NT2/D1 (cell line): ENCODE results near the gene TPD52L2.
"Not testable (repeated sequence)": the region's sequence is repeated elsewhere in the genome, so short reads cannot be mapped to it uniquely, and the experiment has no call there.

Experiments used
- DNase-seq: peaks from one replicate; pipeline ENCODE4 v3.0.0-alpha.2; 2011; ENCODE audit warnings: low read depth, low spot score
- H3K27me3 ChIP-seq: 2 replicates; pipeline ENCODE4 v1.6.0; 2011; ENCODE audit warnings: mild to moderate bottlenecking; ENCODE audit not compliant: insufficient read length, insufficient read depth
- H3K36me3 ChIP-seq: 2 replicates; pipeline ENCODE4 v1.6.1; 2011; ENCODE audit warnings: mild to moderate bottlenecking, low read length, mixed read lengths; ENCODE audit not compliant: insufficient read depth, insufficient read length
- H3K4me1 ChIP-seq: 2 replicates; pipeline ENCODE4 v1.5.1; 2011; ENCODE audit not compliant: insufficient read depth, insufficient read length
- H3K4me3 ChIP-seq: 2 replicates; pipeline ENCODE4 v1.5.1; 2011; ENCODE audit warnings: low read depth; ENCODE audit not compliant: insufficient read length
- H3K9ac ChIP-seq: 2 replicates; pipeline ENCODE4 v1.6.0; 2011; ENCODE audit warnings: low read depth; ENCODE audit not compliant: insufficient read length
- H3K9me3 ChIP-seq: 2 replicates; pipeline ENCODE4 v1.5.1; 2011; ENCODE audit warnings: mild to moderate bottlenecking, low read length; ENCODE audit not compliant: insufficient read depth
- SUZ12 ChIP-seq: IDR thresholded peaks from 2 replicates; pipeline ENCODE4 v1.6.1; 2011; ENCODE audit not compliant: insufficient read length, insufficient read depth; ENCODE audit errors: extremely low read depth
- YY1 ChIP-seq: IDR thresholded peaks from 2 replicates; pipeline ENCODE4 v1.6.1; 2011; ENCODE audit not compliant: insufficient read length, insufficient read depth
- ZNF274 ChIP-seq: IDR thresholded peaks from 2 replicates; pipeline ENCODE4 v1.6.1; 2011; ENCODE audit warnings: mild to moderate bottlenecking, low read depth, low read length

The TPD52L2 gene

DNA sequence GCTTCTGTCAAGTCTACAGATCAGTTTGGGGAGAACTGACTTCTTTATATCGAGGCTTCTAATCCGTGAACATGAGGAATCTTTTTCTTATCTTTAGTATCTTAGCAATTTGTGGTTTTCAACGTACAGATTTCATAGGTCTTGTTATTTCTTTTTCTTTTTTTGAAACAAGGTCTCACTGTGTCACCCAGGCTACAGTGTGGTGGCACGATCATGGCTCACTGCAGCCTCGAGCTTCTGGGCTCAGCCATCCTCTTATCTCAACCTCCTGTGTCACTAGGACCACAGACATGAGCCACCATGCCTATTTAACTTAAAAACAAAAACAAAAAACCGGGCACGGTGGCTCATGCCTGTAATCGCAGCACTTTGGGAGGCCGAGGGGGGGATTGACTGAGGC is 59.2 kb downstream of the TPD52L2 start:
- Histone ChIP-seq H3K9ac (no peak overlapping the region), H3K4me3 (no peak overlapping the region), H3K4me1 (no peaks in the 10 kb centered on the region), H3K27me3 (no peaks in the 10 kb centered on the region), H3K36me3 (peaks cover 43% of the 10 kb centered on the region), H3K9me3 (no peaks in the 10 kb centered on the region)
- no peak for DNase-seq
- TF ChIP-seq ZNF274 (no peak), YY1 (no peak), SUZ12 (no peak)

DNA sequence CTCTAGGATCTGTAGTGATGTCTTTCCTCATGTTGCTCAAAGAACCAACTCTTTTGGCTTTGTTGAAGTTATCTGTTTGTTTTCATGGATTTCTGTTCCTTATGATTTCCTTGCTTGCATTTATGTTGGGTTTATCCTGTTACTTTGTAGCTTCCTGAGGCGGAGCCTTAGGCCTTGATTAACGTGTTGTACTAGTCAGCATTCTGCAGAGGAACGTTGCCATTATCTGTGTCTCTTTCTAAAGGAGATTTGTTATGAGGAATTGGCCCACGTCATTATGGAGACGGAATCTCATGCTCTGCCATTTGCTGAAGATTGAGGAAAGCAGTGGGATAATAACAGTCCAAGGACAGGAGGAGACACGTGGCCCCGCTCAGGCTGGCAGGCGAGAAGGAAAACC is 61.2 kb downstream of the TPD52L2 start:
- H3K27me3 ChIP-seq = no peaks in the 10 kb centered on the region
- H3K4me3 ChIP-seq = no peak overlapping the region
- no peak for DNase-seq
- peaks cover 55% of the 10 kb centered on the region for H3K36me3 ChIP-seq
- no peaks in the 10 kb centered on the region for H3K9me3 ChIP-seq
- H3K4me1 ChIP-seq = no peaks in the 10 kb centered on the region
- TF ChIP-seq YY1 = no peak
- TF ChIP-seq ZNF274 = no peak
- no peak for TF ChIP-seq SUZ12
- H3K9ac ChIP-seq = no peak overlapping the region

DNA sequence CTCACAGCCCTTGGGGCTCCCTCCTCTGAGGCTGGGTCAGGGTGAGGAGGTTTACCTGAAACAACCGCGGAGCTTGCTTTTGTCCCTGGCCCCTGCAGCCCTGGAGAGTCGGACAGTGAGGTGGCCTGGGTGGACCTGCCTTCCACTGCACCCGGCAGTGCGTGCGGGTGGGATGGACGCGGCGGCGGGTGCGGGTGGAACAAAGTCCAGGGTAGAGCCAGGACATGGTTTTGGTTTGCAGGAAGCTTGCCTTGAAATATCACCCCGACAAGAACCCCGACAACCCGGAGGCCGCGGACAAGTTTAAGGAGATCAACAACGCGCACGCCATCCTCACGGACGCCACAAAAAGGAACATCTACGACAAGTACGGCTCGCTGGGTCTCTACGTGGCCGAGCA is 64.0 kb downstream of the TPD52L2 start:
- H3K4me3 ChIP-seq = no peak overlapping the region
- no peak for DNase-seq
- TF ChIP-seq SUZ12 = no peak
- no peak for TF ChIP-seq ZNF274
- TF ChIP-seq YY1 = no peak
- H3K9ac ChIP-seq = no peak overlapping the region
- H3K36me3 ChIP-seq = peaks cover 73% of the 10 kb centered on the region
- no peaks in the 10 kb centered on the region for H3K4me1 ChIP-seq
- H3K27me3 ChIP-seq = no peaks in the 10 kb centered on the region
- no peaks in the 10 kb centered on the region for H3K9me3 ChIP-seq

DNA sequence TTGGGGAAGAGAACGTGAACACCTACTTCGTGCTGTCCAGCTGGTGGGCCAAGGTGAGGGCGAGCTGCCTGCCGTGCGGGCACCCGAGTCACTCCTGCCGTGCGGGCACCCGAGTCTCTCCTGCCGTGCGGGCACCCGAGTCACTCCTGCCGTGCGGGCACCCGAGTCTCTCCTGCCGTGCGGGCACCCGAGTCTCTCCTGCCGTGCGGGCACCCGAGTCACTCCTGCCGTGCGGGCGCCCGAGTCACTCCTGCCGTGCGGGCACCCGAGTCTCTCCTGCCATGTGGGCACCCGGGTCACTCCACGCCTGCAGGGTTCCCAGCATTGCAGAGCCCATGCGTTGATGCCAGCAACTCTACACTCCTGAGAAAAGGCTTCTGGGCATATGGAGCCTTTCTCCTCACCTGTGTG is 64.4 kb downstream of the TPD52L2 start:
- not testable (repeated sequence) for H3K9me3 ChIP-seq, H3K9ac ChIP-seq, H3K4me1 ChIP-seq, DNase-seq, H3K4me3 ChIP-seq, H3K27me3 ChIP-seq
- peaks cover 76% of the 10 kb centered on the region for H3K36me3 ChIP-seq

DNA sequence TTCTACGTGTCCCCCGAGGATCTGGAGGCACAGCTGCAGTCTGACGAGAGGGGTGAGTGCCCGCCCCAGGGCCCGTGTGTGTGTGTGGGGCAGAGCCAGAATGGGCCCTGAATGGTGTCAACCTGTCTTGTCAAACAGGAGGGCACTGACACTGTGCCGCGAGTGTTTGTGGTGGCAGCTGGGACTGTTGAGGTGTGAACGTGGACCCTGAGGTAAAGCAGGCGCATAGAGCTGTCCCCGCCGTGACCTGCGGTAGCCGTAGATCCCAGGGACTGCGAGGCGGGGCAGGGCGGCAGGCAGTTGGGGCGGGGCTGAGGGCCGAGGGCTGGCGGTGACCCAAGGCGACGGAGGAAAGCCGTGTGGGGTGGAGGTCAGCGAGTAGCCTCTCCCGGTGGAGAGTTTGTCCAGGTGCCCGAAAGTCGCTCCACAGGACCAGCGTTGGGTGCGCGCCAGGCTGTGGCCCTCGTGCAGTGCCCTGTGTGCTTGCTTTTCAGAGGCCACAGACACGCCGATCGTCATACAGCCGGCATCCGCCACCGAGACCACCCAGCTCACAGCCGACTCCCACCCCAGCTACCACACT is 66.0 kb downstream of the TPD52L2 start:
- Histone ChIP-seq H3K4me1 (no peaks in the 10 kb centered on the region), H3K9ac (no peak overlapping the region), H3K36me3 (peaks cover 92% of the 10 kb centered on the region), H3K9me3 (no peaks in the 10 kb centered on the region), H3K4me3 (no peak overlapping the region), H3K27me3 (no peaks in the 10 kb centered on the region)
- no peak for TF ChIP-seq YY1
- TF ChIP-seq ZNF274 = no peak
- no peak for TF ChIP-seq SUZ12
- DNase-seq = no peak

DNA sequence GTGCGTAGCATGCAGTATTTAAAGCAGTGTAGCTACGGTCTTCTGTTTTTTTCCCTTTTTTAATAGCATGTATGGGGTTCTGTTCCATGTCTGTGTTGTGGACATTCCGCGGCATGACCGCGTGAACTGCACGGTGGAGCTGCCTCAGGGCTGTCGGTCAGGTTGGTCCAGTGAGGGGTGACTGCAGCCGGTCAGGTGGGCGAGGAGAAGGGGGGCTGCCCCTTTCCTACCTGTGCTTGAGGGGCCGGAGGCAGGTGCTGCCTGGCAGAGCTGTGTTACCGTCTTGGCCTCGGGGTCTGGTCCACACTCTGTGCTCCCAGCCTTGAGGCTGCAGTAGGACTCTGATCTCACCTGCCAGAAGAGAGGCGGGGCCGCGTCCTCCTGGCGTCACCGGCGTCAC is 66.7 kb downstream of the TPD52L2 start:
- TF ChIP-seq SUZ12 (no peak), ZNF274 (no peak), YY1 (no peak)
- DNase-seq = no peak
- Histone ChIP-seq H3K4me1 (no peaks in the 10 kb centered on the region), H3K36me3 (peaks cover 92% of the 10 kb centered on the region), H3K4me3 (no peak overlapping the region), H3K9ac (no peak overlapping the region), H3K9me3 (no peaks in the 10 kb centered on the region), H3K27me3 (no peaks in the 10 kb centered on the region)

DNA sequence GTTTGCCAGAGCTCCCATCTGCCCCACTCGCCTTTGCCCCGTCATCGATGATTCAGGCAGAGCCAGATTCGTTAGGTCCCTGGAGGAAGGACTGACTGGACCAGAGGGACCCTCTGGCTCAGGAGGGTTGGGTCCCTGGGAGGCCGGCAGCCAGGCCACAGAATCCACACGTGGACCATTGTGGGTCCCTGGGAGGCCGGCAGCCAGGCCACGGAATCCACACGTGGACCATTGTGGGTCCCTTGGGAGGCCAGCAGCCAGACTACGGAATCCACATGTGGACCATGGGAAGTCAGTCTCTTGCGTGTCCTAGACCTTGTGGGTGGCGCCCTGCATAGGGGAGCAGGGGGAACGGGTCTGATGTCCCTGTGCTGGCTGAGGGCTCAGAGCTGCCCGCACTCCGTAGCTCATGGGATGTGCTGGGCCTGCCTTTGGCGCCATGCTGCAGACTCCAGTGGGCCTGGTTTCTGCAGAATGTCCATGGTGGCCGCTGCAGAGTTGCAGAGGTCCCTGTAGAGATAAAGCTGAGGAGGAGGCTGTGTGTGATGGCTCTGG is 67.6 kb downstream of the TPD52L2 start:
- Histone ChIP-seq H3K36me3 (peaks cover 91% of the 10 kb centered on the region), H3K9me3 (no peaks in the 10 kb centered on the region), H3K4me3 (no peak overlapping the region), H3K27me3 (no peaks in the 10 kb centered on the region), H3K9ac (no peak overlapping the region), H3K4me1 (no peaks in the 10 kb centered on the region)
- TF ChIP-seq SUZ12 (no peak), YY1 (no peak), ZNF274 (no peak)
- no peak for DNase-seq

DNA sequence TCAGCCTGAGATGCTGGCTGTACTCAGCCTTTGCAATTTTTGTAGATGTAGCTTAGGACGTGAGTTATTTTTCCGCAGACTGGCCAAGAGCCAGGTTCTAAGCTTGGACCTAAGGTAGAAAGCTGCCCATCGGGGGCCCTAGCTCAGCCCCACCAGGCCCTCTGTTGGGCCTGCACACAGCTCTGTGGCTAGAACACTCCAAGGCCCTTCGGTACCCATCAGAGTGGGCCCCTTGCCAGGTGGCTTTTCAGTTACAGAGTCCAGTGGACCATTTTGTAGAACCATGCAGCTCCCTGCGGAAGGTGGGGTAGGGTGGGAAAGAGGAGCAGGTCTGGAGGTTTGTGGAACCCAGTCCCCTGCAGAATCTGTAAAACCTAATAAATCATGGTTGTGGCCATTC is 68.6 kb downstream of the TPD52L2 start:
- Histone ChIP-seq H3K9me3 (no peaks in the 10 kb centered on the region), H3K9ac (no peak overlapping the region), H3K4me1 (no peaks in the 10 kb centered on the region), H3K27me3 (no peaks in the 10 kb centered on the region), H3K4me3 (no peak overlapping the region), H3K36me3 (peaks cover 90% of the 10 kb centered on the region)
- no peak for DNase-seq
- TF ChIP-seq SUZ12 (no peak), ZNF274 (no peak), YY1 (no peak)
